HG03457 (cell line): ENCODE measurements around the gene RTCA.
"Not testable (repeated sequence)": the region's sequence is repeated elsewhere in the genome, so short reads cannot be mapped to it uniquely, and the experiment has no call there.

Experiments
- ATAC-seq: cut with Tn5 transposase; IDR thresholded peaks from one replicate; pipeline ENCODE4 v1.9.1; 2021; ENCODE audit warnings: moderate number of reproducible peaks; ENCODE audit not compliant: unreplicated experiment

RTCA gene

GRCh38 chr1:100265931-100266740 is at the start of gene RTCA:
TSS of gene RTCA (plus strand) at chr1:100266216. CDS start at chr1:100266376, 160 bp downstream.
- peak; percentile 96 for ATAC-seq

DNA sequence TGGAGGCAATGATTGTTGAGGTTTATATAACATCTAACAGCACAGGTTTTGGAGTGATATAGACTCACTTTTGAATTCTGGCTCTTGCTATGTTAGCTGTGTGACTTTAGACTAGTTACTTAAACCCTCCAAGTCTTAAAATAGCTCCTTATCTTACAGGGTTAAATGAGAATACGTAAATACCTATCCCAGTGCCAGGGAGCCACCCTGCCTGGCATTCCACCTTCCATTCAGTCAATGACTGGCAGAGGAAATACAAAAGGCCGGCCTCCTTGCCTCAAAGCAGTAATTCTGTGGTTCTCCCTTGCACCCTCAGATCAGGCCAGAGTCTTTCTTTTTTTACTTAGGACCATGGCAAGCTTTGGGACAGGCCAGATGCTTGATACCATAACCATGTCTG is 48.2 kb upstream of the RTCA start:
- no peak for ATAC-seq

GRCh38 chr1:100219457-100219856 is 46.6 kb upstream of the RTCA start:
- no peak for ATAC-seq

DNA sequence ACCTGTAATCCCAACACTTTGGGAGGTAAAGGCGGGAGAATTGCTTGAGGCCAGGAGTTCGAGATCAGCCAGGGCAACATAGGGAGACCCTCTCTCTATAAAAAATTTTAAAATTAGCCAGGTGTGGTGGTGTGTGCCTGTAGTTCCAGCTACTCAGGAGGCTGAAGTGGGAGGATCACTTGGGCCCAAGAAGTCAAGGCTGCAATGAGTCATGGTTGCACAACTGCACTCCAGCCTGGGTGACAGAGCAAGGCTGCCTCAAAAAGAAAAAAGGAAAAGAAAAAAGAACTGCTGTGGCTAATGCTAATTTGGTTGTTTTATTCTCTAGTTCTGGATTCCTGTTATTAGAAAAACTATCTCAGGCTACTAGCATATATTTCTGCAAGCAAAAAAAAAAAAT is 46.1 kb upstream of the RTCA start:
- no peak for ATAC-seq

DNA sequence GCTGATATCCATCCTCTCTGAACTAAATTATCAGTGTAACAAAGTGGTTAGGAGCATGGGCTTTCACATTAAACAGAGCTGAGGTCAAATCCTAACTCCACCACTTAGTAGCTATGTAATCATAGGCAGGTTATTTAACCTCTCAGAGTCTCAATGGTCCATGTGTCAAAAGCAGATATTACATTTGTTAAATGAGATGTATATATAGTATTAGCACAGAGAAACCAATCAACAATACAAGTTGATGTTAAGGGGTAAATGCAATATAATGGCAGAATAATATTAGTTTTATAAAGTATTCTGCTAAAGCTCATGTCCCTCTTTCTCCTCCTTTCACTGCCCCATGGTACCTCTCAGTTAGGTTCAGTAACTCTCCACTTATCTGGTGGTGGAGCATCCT is 43.6 kb upstream of the RTCA start:
- no peak for ATAC-seq

- no peak for ATAC-seq
Observed at GRCh38 chr1:100229681-100230443, 36.2 kb upstream of the RTCA start.

DNA sequence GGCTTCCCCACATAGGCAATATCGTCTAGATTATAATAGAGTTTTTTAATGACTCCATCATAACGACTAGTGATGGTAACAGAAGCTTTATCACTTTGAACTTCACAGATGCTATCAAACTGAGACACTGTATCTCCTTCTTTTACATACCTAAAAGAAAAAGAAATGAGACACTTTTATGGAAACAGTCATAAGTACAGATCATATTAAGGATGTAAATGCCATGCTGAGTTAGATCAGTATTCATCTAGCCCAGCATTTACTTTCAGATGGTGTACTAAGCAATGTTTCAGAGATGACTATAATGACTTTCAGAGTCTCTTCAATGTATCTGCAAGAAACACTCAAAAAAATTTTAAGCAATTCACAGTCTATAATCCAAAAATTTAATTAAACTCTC is 35.3 kb upstream of the RTCA start:
- no peak for ATAC-seq

DNA sequence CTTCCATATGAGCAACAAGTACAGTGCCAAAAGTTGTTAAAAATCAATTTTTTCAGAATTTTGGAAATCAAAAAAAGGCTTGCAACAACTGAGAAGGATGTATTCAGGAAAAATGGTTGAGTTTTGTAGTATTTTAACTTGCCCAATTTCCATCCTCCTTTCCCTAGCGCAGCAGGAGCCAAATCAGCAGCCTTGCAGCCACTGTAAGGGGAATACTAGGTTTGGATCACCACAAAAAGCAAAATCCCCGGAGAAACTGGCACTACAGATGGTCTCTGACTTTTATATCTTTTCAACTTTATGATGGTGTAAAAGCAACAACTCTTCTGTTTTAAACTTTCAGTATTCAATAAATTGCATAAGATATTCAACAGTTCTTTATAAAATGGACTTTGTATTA is 34.3 kb upstream of the RTCA start:
- no peak for ATAC-seq

- no peak for ATAC-seq
Observed at GRCh38 chr1:100232156-100232555, 33.9 kb upstream of the RTCA start.

GRCh38 chr1:100233566-100233965 is 32.5 kb upstream of the RTCA start:
- not testable (repeated sequence) for ATAC-seq

DNA sequence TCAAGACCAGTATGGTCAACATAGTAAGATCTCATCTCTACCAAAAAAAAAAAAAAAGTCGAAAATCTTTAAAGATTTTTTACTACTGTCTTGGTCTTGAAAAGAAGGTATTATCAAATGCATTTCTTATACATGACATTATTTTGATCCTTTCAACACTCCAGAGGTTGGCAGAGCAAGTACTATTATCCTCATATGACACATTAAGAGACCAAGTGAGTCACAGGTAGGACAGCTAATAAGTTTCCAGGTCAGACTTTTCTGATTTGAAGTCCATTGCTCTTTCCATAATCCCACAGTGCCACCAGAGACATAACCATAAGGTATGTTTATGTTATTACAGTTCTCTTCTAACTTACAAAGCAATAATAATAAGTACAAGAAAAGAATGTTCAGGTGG is 31.6 kb upstream of the RTCA start:
- no peak for ATAC-seq

- ATAC-seq, result no peak
Observed at GRCh38 chr1:100237091-100237490, 28.9 kb upstream of the RTCA start.

GRCh38 chr1:100239961-100240360 is 26.1 kb upstream of the RTCA start:
- ATAC-seq, result no peak

GRCh38 chr1:100240631-100241030 is 25.4 kb upstream of the RTCA start:
- ATAC-seq, result no peak

GRCh38 chr1:100246738-100247137 is 19.3 kb upstream of the RTCA start:
- ATAC-seq, result no peak

GRCh38 chr1:100249155-100249536 is 16.9 kb upstream of the RTCA start:
- no peak for ATAC-seq

- peak; percentile 100 for ATAC-seq
Observed at GRCh38 chr1:100249537-100250257, 16.3 kb upstream of the RTCA start, which contains the start of gene DBT. TSS of gene DBT (minus strand) at chr1:100249834. CDS start at chr1:100249820, 14 bp downstream.

GRCh38 chr1:100250264-100250663 is 15.8 kb upstream of the RTCA start:
- ATAC-seq, result no peak

- ATAC-seq, result no peak
Observed at GRCh38 chr1:100250807-100251206, 15.2 kb upstream of the RTCA start.

- no peak for ATAC-seq
Observed at GRCh38 chr1:100252901-100253300, 13.1 kb upstream of the RTCA start.

DNA sequence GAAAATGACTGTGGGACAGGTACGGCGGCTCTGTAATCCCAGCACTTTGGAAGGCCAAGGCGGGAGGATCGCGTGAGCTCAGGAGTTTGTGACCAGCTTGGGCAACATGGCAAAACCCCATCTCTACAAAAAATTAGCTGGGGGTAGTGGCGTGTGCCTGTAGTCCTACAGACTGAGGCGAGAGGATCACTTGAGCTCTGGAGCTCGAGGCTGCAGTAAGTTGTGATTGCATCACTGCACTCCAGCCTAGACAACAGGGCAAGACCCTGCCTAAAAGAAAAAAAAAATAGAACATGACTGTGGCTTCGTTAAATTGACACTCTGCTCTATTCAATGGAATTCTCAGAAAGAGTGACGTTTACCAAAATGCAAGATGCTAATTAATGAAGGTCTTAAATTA is 12.5 kb upstream of the RTCA start:
- no peak for ATAC-seq

DNA sequence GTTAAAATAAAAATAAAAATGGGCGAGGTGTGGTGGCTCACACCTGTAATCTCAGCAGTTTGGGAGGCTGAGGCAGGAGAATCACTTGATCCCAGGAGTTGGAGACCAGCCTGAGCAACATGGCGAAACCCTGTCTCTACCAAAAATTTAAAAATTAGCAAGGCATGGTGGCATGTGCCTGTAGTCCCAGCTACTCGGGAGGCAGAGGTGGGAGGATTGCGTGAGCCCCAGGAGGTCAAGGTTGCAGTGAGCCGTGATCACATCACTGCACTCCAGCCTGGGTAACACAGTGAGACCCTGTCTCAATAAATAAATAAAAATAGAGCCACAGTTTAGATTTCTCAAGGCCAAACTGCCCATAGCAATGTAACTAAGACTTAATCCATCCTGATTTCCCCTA is 9.7 kb upstream of the RTCA start:
- ATAC-seq, result not testable (repeated sequence)
